HG03520 (cell line): ENCODE data around the gene ABCC5.

Experiments used
- ATAC-seq: cut with Tn5 transposase; IDR thresholded peaks from one replicate; pipeline ENCODE4 v1.9.1; 2021; ENCODE audit warnings: mild to moderate bottlenecking, moderate library complexity; ENCODE audit not compliant: unreplicated experiment

Gene ABCC5

DNA sequence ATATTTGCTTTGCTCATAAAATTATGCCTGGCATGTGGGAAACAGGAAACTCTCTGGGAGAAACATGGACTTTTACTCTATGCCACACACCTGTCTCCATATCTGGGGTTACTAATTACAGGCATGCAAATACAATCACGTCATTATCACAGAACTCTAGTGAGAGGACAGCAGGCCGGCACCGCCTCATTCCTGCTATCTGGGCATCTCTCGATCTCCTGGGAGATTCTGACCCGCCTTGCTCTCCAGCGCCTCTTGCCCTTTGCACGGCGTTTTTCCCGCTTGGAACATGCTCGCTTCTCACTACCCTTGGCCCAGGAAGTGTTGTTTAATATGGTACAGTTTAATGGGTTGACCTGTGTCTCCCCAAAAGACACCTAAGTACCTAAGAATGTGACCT is 87.6 kb downstream of the ABCC5 start:
- no peak for ATAC-seq

DNA sequence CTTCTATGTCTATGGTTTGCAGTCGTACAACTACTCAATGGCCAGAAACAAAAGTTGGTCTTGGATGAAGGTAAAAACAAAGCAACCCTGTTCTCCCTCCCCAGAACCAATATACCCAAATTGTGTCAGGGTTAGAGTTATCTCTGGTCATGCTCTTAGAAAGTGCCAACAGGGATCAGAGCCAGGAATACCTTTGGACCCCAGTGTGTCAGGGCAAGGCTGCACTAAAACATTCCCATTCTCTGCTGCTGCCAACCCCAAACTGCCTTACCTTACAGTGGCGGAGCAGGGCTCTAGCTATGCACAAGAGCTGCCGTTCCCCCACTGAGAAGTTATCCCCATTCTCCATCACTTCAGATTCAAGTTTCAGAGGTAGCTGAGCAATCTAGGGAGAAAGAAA is 90.6 kb downstream of the ABCC5 start:
- no peak for ATAC-seq

DNA sequence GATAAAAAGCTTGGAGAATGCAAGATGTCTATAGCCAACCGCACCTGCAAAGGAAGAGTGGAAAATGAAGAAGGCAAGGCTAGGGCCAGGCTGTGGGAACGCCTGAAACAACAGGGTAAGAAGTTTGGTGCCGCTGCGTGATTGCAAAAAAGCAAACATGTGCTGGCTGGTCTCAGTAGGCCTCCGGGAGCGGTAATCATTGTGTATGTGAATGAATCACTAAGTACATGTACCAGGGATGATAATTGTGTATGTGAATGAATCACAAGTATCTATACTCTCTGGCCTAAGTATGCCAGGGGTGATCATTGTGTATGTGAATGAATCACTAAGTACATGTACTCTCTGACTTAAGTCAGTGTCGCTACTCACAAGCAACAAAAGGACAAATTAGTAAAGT is 92.7 kb downstream of the ABCC5 start:
- ATAC-seq: no peak

DNA sequence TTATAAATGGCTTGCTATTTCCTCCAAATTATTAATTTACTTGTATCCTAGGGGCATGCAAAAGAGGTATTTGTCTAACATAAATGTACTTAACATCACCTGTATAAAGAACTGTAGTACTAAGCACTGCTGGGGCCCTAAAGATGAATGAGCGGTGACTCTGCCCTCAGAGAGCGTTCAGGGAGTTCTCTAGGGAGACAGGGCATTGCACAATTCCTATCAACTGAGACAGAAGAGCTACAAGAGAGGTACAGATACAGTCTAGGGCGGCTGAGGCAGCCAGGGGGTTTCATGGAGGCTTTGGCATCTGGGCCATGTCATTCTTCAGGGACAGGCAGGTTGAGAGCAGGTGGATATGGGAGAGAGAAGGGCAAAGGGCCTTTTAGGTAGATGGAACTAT is 93.1 kb downstream of the ABCC5 start:
- ATAC-seq: no peak

DNA sequence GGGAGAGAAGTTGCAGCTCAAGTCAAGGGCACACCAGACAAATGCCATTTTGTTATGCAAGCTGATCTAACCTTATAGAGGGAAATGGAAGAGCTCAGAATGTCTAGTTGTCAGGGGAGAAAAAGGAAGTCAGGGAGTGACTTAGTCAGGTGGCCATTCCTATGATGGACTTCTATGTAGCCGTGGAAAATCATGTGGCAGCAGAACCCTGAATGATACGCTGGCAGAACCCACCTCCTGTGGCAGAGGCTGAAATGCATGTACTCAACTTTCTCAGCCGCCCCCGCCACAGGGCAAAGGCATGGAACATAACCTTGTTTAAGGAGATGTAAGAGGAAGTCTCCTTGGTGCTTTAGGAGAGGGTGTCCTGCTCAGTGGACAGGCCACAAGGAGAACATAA is 95.3 kb downstream of the ABCC5 start:
- no peak for ATAC-seq

DNA sequence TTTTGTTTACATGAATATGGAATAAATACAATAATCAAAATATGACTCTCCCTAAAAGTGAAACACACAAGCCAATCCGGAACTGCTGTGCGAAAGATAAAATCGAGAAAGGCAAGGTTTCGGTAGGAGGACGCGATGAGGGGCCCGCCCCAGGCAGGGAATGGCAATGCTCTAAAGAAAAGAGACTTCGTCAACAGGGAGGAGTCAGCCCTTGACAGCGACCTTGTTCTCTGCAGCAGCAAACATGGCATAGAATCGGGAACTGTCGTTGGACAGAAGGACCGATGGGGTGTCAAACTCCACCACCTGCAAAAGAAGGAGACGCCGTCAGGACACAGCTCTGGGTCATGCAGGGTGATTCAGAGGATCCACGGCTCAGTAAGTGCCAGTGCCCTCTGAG is 96.6 kb downstream of the ABCC5 start:
- ATAC-seq: no peak

DNA sequence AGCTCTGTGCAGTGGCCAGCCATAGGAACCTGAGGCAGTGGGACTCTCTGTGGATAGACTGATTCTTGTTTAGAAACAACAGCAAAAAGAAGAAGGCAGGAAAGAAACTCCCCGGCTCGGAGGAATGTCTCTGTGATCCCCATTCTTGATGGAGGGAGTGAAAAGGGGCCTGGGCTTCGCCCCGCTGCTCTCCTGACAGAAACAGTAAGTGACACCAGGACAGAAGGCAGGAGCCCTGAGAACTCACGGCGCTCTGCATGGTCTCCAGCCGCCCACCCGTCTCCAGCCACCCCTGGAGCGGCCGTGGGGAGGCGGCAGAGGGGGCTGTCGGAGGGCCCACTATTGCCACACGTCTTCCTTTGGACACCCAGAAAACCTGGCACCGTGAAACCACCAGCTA is 97.3 kb downstream of the ABCC5 start:
- no peak for ATAC-seq

DNA sequence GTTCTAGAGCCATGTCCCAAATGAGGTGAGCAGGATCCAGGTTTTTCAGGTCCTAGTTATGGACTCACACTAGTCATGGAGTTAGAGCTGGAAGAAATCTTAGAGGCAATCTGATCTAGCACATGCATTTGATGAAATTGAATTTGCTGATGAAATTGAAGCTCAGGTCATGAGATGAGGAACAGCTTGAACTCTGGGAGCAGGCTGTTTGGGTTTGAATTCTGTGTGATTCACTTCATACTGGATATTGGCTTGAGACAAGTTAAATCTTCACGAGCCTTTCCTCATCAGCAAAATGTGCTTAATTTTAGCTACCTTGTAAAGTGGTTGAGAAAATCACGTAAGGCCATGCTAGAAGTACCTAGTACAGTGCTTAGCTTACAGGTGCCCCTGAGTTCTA is 99.5 kb downstream of the ABCC5 start:
- ATAC-seq: no peak

DNA sequence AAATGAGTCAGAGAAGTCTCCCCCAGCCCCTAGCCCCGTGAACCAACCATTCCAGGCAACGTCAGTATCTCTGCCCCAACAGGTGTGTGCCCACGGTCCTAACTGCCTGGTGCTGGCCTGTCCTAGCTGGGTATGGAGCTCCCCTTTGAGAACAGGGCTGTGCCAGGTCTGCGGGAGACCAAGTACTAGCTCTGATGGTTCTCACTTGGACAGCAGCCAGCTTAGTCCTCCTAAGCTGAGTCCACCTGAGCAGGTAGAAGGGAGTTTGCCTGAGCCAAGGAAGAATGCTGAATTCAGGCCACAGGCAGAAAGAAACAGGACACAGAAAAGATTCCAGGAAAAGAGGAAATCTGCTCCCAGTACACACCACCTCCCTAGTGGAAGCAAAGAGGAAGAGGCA is 99.9 kb downstream of the ABCC5 start:
- ATAC-seq: no peak

DNA sequence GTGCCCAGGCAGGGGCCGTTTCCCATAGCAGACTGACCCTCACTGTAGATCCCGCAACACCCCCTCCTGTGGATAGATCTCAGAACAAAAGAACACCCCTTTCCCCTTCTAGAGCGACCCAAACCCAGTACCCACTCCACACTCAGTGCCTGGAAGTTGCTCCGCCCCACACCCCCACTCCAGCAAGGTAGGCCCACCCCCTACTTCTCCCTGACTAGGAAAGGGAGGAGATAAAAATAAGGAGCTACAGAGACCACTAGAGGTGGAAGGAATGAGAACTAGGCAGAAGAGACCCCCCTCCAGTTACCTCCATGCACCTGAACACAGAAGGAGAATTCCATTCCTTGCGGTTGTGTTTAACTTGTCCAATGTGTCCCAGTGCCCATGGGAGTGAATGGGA is 102.8 kb downstream of the ABCC5 start:
- ATAC-seq: no peak

DNA sequence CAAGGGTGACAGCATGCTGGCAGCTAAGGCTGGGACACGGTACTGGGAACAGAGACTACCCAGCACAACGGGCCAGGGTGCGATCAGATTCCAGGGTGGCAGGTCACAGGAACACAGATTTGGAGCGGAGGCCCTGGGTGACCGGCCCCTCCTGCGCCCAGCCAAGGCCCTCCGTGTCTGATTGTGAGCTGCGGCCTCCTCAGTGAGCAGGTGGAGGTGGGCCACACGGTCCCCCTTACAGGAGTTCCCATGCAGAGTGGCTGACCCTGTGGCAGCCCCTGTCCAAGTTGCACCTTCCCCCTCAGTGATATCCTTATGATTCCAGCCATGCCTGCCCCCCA is 104.1 kb downstream of the ABCC5 start:
- ATAC-seq: no peak

DNA sequence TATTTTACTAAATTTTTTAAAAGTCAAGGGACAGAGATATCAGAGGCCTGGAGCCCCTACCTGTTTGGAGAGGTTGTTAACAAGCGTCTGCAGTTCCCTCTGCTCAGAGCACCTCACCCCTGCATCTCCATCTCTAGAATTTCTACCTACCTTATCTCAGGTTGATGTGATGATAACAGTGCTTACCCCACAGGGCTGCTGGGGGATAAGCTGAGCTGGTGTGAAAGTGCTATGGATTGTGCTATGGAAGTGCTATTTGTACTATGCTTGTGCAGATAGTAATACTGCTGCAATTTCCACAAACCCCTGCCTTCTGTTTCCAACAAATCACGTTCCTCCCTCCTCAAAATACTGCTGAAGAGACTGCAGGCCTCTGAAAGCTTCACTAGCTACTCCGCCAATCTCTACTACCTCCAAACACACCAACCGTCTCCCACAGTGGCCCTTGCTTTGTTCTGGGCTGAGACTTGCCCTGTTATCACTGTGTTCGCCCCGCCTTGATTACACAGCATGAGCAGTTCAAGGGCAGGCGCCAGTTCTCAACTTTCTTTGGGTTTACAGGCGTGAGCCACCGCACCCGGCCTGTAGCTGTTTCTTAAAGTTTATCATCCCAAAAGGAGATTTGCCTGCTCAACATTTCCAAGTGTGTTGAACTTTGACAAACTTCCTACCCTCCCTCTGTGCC is 104.6 kb downstream of the ABCC5 start:
- ATAC-seq: no peak

DNA sequence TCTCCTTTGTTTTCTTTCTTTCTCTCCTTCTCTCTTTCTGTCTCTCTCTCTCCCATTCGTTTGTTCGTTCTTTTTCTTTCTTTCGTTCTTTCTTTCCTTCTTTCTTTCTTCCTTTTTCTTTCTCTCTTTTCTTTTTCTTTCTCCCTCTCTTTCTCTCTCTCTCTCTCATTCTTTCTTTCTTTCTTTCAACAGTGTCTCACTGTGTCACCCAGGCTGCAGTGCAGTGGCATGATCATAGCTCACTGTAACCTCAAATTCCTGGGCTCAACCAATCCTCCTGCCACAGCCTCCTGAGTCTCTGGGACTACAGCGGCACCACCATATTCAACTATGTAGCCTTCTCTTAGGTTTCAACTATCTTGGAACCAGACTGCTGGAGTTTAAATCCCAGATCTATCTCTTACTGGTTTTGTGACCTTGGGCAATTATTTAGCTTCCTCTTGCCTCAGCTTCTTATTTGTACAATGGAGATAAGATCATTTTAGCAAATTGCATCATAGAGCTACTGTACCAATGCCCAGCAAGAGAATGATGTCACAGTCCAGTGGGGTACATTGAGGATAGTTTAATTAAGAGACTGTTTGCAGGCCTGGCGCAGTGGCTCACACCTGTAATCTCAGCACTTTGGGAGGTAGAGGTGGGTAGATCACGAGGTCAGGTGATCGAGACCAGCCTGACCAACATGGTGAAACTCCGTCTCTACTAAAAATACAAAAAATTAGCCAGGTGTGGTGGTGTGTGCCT is 105.7 kb downstream of the ABCC5 start:
- ATAC-seq: no peak

DNA sequence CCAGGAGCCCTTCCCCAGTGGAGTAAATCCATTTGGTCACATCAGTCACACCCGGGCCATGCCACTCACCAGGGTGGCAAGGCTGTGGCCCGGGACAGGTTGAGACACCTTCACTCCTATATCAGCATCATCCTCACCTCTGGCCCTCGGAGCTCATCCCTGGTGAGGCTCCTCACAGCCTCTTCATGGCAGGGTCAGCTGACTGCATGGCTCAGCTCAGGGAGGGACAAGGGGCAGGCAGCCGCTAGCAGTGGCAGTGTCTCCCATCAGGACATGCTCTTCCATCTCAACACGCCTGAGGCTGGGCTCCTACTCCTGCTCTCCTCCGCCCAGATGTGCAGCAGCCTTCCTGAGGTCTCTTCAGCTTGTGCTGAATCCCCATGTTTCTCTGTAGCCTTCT is 106.6 kb downstream of the ABCC5 start:
- no peak for ATAC-seq

DNA sequence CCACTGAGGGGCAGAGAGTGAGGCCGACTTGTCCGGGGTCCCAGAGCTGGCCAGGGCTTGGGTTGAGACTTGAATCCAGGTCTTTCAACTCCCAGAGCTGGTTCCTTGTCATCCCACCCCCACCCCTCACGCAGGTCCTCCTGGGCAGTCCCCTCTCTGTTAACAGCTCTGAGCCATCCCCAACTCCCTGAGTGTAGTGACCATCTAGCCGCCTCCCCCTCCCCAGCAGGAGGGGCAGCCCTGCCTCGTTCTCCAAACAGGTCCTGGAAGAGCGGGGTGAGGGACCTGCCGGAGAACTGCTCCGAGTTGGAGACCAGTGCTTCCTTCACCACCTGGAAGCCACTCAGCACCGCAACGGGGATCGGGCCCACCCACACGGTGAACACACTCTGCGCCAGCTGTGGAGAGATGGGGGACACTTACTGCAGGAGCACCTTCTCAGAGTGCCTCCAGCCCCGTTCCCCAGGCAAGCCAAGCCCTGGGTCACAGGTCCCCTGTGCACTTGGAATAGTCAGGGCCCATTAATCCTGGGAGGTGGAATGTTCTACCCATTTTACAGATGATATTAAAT is 108.6 kb downstream of the ABCC5 start:
- no peak for ATAC-seq

DNA sequence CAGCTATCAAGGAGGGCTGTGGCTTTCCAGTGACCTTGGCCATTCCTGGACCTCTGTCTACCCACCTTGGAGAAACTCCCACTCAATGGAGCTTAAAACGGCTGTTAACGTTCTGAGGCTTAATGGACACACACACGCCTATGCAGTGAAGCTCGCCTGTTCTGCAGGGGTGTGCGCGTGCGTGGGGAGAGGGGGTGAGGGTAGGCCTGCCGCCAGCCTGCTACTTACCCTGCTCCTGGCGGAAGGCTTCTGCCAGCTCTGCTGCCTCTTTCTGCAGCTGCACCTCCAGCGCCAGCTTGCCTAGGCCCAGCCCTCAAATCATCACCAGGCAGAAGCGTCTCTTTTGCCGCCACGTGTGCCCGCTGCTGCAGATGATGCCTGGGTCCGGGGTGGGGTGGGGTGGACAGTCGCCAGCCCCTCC is 109.8 kb downstream of the ABCC5 start:
- no peak for ATAC-seq

DNA sequence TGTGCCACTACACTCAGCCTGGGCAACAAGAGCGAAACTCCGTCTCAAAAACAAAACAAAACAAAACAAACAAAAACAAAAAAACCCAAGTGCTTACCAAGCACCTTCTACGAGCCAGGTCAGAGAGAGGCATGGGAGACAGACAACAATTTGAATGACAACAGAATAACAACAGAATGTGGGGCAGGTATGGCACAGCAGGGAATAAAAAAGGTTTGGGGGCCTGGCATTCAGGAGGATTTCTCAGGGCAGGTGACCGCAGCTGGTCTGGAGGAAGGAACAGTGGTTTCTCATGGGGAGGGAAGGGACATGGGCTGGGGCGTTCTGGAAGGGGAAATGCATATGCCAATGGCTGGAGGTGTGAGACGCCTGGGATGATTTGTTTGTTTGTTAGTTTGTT is 110.5 kb downstream of the ABCC5 start:
- no peak for ATAC-seq

DNA sequence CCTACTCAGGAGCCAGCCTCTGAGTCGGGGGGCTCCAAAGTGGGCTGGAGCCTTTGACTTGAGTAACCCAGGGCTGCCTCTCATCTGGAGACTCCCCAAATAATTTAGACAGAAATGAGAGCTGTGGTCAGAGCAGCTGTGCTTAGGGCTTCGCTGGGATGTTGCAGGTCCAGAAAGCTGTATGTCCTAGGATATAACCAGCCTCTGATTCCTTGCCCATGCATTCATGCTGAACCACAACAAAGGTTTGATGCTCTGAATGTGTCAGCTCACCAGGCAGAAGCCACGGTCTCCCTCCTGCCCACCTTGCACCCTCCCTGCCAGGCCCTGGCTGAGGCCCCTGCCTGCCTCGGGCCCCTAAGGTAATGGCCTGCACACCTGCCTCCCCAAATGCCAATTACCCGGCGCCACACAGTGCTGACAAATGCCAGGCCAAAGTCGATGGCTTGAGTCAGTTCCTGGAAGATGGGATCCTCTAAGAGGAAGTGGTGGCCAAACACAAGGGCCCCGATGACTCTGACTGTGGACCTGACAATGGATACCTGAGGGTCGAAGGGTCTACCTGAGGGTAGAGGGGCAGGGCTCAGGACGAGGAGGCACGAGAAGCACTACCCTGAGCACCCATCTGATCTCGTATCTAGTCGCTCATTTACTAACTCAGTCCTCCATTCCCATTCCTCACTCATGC is 111.3 kb downstream of the ABCC5 start:
- ATAC-seq: no peak

DNA sequence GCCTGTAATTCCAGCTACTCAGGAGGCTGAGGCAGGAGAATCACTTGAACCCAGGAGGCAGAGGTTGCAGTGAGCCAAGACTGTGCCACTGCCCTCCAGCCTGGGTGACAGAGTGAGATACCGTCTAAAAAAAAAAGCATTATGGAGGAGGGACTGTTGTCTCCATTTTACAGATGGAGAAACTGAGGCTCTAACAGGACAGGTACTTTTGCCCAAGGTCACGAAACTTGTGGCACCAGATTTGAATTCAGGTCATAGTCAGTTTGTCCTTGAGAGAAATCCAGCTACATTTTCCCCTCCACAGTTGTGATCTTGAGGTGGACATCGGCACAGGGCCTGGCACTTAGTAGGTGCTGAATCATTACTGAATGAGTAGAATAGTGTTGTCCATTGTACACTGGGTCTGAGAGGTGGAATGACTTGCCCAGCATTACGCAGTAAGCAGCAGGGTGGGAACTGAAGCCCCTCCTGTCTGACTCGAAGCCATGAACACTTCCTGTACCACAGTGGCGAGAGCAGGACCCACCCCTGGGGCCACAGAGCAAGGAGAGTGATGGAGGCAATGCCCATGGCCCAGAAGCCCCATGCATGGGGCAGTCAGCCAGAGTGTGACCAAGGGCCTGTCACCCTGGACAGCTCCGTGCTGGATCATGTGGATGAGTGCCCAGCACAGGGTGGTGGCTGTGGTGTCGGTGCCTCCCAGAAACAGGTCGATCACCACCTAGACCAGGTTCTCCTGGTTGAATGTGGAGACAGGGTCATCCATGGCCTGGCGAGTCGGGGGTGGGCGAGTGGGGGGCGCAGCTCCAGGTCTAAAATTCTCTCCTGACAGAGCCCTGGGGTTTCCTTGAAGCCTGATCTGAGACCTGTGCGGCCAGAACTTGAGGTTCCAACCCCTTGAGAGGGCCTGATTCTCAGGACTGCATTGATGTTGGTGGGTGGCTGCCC is 112.6 kb downstream of the ABCC5 start:
- ATAC-seq: no peak

DNA sequence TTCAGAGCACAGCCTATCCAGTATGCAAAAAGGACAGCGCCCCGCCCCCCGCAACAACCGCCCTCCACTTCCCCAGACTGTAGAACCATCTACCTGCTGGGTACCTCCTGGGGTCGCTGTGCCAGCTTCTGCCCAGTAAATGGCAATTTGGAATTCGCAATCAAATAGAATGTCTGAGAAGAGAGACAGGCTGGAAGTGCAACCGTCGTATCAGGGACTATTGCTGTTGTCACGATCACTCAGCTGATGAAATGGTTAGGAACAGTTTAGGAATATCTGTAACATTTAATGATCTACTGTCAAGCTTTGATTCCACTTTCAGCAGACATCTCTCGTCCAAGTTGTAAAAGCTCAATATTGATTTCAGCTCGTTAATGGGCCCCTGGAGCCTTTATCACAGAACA is 119.7 kb downstream of the ABCC5 start:
- no peak for ATAC-seq

DNA sequence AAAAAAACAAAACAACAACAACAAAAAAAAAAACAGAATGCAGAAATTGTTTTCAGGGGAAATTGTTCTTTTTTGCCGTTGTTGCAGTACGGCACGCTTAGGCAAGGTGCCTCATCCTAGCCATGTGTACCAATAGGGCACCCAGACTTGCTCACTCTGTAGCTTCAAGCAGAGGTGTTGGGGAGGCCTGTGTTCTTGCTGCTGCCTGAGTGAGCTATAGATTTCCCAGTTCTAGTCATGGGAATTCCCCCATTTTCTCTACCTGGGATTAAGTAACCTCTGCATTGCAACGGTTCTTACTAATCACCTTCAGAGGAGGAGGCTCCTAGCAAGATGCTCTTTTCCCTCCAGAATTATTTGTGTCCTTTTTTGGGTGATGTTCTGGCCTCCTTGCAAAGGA is 120.1 kb downstream of the ABCC5 start:
- ATAC-seq: no peak
